HepG2 (cell line): ENCODE results near the gene UQCC5. TPM values are rescaled to one million over a fixed set of nuclear protein-coding genes. Genes with fewer than 3 reads are reported as not detected.

ENCODE experiments used
- ARHGAP35 ChIP-seq: sonication (generic); formaldehyde crosslinking; IDR thresholded peaks from 2 replicates; pipeline ENCODE4 v1.9.0; 2022; ENCODE audit warnings: mild to moderate bottlenecking, inconsistent platforms, moderate library complexity, missing genetic modification reagents, borderline replicate concordance
- ELF4 ChIP-seq: sonication (generic); formaldehyde crosslinking; IDR thresholded peaks from 2 replicates; pipeline ENCODE4 v1.5.0; 2020; ENCODE audit warnings: missing genetic modification reagents, mild to moderate bottlenecking, moderate library complexity, borderline replicate concordance
- GTF3A ChIP-seq: sonication (generic); formaldehyde crosslinking; conservative IDR thresholded peaks from 2 replicates; pipeline ENCODE4 v1.4.0; 2020; ENCODE audit warnings: mild to moderate bottlenecking, missing genetic modification reagents
- HOXA7 ChIP-seq: sonication (generic); formaldehyde crosslinking; IDR thresholded peaks from 2 replicates; pipeline ENCODE4 v1.8.1; 2022; ENCODE audit warnings: mild to moderate bottlenecking, missing genetic modification reagents, moderate library complexity
- IRF2 ChIP-seq: IDR thresholded peaks from 2 replicates; pipeline ENCODE4 v1.6.1; 2018; ENCODE audit warnings: missing genetic modification reagents, missing compliant biosample characterization
- KLF12 ChIP-seq: sonication (generic); formaldehyde crosslinking; IDR thresholded peaks from 2 replicates; pipeline ENCODE4 v1.4.0; 2020; ENCODE audit warnings: missing genetic modification reagents, borderline replicate concordance
- MAZ ChIP-seq, 2 experiments: sonication (generic) in 1 of 2; formaldehyde crosslinking in 1 of 2; IDR thresholded peaks; 2 replicates each; pipeline versions ENCODE4 v1.5.0 to v1.6.1; 2012 to 2020; ENCODE audit warnings: low read depth in 2 of 2, mild to moderate bottlenecking in 2 of 2, borderline replicate concordance in 1 of 2, improper control_type of control experiment in 1 of 2, low read length in 1 of 2, missing genetic modification reagents in 1 of 2, moderate library complexity in 1 of 2
- MYC ChIP-seq: sonication (generic); formaldehyde crosslinking; IDR thresholded peaks from 2 replicates; pipeline ENCODE4 v1.9.0; 2021; ENCODE audit warnings: missing genetic modification reagents, borderline replicate concordance
- NCOA1 ChIP-seq: sonication (generic); formaldehyde crosslinking; IDR thresholded peaks from 2 replicates; pipeline ENCODE4 v1.9.0; 2021; ENCODE audit warnings: missing genetic modification reagents
- SALL1 ChIP-seq: sonication (generic); formaldehyde crosslinking; IDR thresholded peaks from 2 replicates; pipeline ENCODE4 v1.8.0; 2022; ENCODE audit warnings: mild to moderate bottlenecking, missing genetic modification reagents
- SKI ChIP-seq: fragments of 450-650 bp; IDR thresholded peaks from one replicate; pipeline ENCODE4 v1.6.1; 2018; ENCODE audit warnings: mild to moderate bottlenecking; ENCODE audit not compliant: partially characterized antibody
- SOX13 ChIP-seq, 3 experiments: fragments of 450-650 bp in 1 of 3; sonication (generic) in 1 of 3; formaldehyde crosslinking in 1 of 3; IDR thresholded peaks in 2 of 3; conservative IDR thresholded peaks in 1 of 3; 2 replicates each; pipeline versions ENCODE4 v1.5.0 to v1.6.1; 2016 to 2020; ENCODE audit warnings: antibody characterized with exemption in 1 of 3, mild to moderate bottlenecking in 1 of 3, missing compliant biosample characterization in 1 of 3, missing genetic modification reagents in 1 of 3, moderate library complexity in 1 of 3
- ZFYVE20 ChIP-seq: sonication (generic); formaldehyde crosslinking; IDR thresholded peaks from 2 replicates; pipeline ENCODE4 v1.8.0; 2023; ENCODE audit warnings: low read depth, mild to moderate bottlenecking, moderate library complexity, missing genetic modification reagents, borderline replicate concordance
- ZNF18 ChIP-seq: sonication (generic); formaldehyde crosslinking; IDR thresholded peaks from 2 replicates; pipeline ENCODE4 v1.8.0; 2022; ENCODE audit warnings: mild to moderate bottlenecking, missing genetic modification reagents; ENCODE audit not compliant: insufficient replicate concordance
- ZNF207 ChIP-seq: fragments of 450-650 bp; IDR thresholded peaks from 2 replicates; pipeline ENCODE4 v1.6.1; 2016; ENCODE audit warnings: antibody characterized with exemption, borderline replicate concordance
- ZSCAN9 ChIP-seq: IDR thresholded peaks from 2 replicates; pipeline ENCODE4 v1.6.1; 2016; ENCODE audit warnings: borderline replicate concordance
- polyA plus RNA-seq, 8 experiments: library from polyadenylated mRNA; depleted of rRNA in 3 of 8; stranded (reverse) in 7 of 8; unstranded in 1 of 8; fragments of >200 nt; fragmentation: Illumina TruSeq in 4 of 8; extraction: Trizol in 4 of 8; gene quantifications; 2 replicates each; pipeline versions ENCODE4 v1.2.1 to v1.2.3, GENCODE V29; 2011 to 2016; ENCODE audit warnings: low read depth in 4 of 8, missing spikeins in 1 of 8, mixed read lengths in 1 of 8; ENCODE audit not compliant: insufficient read depth in 1 of 8
- total RNA-seq, 5 experiments: library from RNA; depleted of rRNA; stranded (reverse); fragments of >200 nt; fragmentation: Illumina TruSeq; extraction: Trizol; gene quantifications; 2 replicates each; pipeline ENCODE4 v1.2.3, GENCODE V29; 2016; ENCODE audit warnings: low read depth in 1 of 5
- TF ChIP-seq, protein P1 (sequence below): sonication (generic); formaldehyde crosslinking; IDR thresholded peaks from 2 replicates; pipeline ENCODE4 v1.4.0; 2020; ENCODE audit warnings: low read depth, mild to moderate bottlenecking, missing genetic modification reagents
- TF ChIP-seq, protein P2 (sequence below): sonication (generic); formaldehyde crosslinking; IDR thresholded peaks from 2 replicates; pipeline ENCODE4 v1.5.1; 2020; ENCODE audit warnings: mild to moderate bottlenecking, moderate library complexity, missing genetic modification reagents
- TF ChIP-seq, protein P3 (sequence below): sonication (generic); formaldehyde crosslinking; IDR thresholded peaks from 2 replicates; pipeline ENCODE4 v1.4.0; 2020; ENCODE audit warnings: missing genetic modification reagents

Gene UQCC5
- total and polyA plus RNA-seq, 2 of the 13 experiments (the other 11 are each of a cell fraction or from before 2014, with no cell fraction given): 15.4 to 29.5 TPM

- TF ChIP-seq MAZ (IDR thresholded peaks at IDR 0.05; ENCODE audit: borderline replicate concordance, low read depth, low read length): peak; percentile 96
- TF ChIP-seq MAZ (CRISPR knock-in tag; IDR thresholded peaks at IDR 0.05; ENCODE audit: low read depth): peak; percentile 70
- TF ChIP-seq, protein P1, sequence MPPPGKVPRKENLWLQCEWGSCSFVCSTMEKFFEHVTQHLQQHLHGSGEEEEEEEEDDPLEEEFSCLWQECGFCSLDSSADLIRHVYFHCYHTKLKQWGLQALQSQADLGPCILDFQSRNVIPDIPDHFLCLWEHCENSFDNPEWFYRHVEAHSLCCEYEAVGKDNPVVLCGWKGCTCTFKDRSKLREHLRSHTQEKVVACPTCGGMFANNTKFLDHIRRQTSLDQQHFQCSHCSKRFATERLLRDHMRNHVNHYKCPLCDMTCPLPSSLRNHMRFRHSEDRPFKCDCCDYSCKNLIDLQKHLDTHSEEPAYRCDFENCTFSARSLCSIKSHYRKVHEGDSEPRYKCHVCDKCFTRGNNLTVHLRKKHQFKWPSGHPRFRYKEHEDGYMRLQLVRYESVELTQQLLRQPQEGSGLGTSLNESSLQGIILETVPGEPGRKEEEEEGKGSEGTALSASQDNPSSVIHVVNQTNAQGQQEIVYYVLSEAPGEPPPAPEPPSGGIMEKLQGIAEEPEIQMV (CRISPR knock-in tag): peak; percentile 100
- no peak for TF ChIP-seq GTF3A (CRISPR knock-in tag)
- TF ChIP-seq HOXA7 (CRISPR knock-in tag): no peak
- TF ChIP-seq, protein P2, sequence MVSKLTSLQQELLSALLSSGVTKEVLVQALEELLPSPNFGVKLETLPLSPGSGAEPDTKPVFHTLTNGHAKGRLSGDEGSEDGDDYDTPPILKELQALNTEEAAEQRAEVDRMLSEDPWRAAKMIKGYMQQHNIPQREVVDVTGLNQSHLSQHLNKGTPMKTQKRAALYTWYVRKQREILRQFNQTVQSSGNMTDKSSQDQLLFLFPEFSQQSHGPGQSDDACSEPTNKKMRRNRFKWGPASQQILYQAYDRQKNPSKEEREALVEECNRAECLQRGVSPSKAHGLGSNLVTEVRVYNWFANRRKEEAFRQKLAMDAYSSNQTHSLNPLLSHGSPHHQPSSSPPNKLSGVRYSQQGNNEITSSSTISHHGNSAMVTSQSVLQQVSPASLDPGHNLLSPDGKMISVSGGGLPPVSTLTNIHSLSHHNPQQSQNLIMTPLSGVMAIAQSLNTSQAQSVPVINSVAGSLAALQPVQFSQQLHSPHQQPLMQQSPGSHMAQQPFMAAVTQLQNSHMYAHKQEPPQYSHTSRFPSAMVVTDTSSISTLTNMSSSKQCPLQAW: no peak
- TF ChIP-seq, protein P3, sequence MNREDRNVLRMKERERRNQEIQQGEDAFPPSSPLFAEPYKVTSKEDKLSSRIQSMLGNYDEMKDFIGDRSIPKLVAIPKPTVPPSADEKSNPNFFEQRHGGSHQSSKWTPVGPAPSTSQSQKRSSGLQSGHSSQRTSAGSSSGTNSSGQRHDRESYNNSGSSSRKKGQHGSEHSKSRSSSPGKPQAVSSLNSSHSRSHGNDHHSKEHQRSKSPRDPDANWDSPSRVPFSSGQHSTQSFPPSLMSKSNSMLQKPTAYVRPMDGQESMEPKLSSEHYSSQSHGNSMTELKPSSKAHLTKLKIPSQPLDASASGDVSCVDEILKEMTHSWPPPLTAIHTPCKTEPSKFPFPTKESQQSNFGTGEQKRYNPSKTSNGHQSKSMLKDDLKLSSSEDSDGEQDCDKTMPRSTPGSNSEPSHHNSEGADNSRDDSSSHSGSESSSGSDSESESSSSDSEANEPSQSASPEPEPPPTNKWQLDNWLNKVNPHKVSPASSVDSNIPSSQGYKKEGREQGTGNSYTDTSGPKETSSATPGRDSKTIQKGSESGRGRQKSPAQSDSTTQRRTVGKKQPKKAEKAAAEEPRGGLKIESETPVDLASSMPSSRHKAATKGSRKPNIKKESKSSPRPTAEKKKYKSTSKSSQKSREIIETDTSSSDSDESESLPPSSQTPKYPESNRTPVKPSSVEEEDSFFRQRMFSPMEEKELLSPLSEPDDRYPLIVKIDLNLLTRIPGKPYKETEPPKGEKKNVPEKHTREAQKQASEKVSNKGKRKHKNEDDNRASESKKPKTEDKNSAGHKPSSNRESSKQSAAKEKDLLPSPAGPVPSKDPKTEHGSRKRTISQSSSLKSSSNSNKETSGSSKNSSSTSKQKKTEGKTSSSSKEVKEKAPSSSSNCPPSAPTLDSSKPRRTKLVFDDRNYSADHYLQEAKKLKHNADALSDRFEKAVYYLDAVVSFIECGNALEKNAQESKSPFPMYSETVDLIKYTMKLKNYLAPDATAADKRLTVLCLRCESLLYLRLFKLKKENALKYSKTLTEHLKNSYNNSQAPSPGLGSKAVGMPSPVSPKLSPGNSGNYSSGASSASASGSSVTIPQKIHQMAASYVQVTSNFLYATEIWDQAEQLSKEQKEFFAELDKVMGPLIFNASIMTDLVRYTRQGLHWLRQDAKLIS: no peak
- peak; percentile 47 for TF ChIP-seq SALL1 (CRISPR knock-in tag)
- TF ChIP-seq SKI: peak; percentile 30
- TF ChIP-seq ZNF207: no peak
- no peak for TF ChIP-seq ELF4
- peak; percentile 36; the same call in 1 of the 2 replicates for TF ChIP-seq KLF12 (CRISPR knock-in tag)
- peak; percentile 68; the same call in 1 of the 2 replicates for TF ChIP-seq ARHGAP35 (CRISPR knock-in tag)
- no peak for TF ChIP-seq ZFYVE20 (CRISPR knock-in tag)
- TF ChIP-seq ZSCAN9: no peak; the same call in 1 of the 2 replicates
- no peak for TF ChIP-seq SOX13 (IDR thresholded peaks at IDR 0.05)
- TF ChIP-seq SOX13 (CRISPR knock-in tag; conservative IDR thresholded peaks at IDR 0.05 in 1 of 2, IDR thresholded peaks at IDR 0.05 in 1 of 2): no peak
- peak; percentile 65 for TF ChIP-seq MYC
- no peak for TF ChIP-seq IRF2 (CRISPR knock-in tag)
- peak; percentile 8 for TF ChIP-seq ZNF18 (CRISPR knock-in tag)
- no peak for TF ChIP-seq NCOA1 (CRISPR knock-in tag)
Observed at GRCh38 chr3:52533623-52534280, 2.7 kb upstream of the UQCC5 start, which contains the start of gene NT5DC2 (continued).
